Measurements from ENCODE around the gene TTC6.

TTC6 gene

DNA sequence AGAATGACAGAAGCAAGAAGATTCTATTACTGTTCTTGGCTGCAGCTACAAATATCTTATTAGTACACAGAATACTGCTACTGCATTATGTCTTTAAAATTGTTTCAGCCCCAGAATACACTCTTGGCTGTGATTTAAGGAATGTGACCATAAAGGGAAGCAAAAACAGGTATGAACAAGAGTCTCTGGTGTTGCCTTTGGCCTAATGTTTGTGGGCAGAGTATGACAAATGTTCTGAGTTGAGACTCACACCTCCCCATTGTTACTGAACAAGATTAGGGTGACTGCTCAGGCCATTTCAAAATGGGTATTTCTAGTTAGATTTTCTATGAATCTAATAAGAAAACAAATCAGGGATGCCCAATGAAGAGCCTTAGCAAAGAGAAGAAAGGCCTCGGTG is 28.5 kb downstream of the TTC6 start:
- no peak for DNase-seq (ENCODE audit: low spot score)

DNA sequence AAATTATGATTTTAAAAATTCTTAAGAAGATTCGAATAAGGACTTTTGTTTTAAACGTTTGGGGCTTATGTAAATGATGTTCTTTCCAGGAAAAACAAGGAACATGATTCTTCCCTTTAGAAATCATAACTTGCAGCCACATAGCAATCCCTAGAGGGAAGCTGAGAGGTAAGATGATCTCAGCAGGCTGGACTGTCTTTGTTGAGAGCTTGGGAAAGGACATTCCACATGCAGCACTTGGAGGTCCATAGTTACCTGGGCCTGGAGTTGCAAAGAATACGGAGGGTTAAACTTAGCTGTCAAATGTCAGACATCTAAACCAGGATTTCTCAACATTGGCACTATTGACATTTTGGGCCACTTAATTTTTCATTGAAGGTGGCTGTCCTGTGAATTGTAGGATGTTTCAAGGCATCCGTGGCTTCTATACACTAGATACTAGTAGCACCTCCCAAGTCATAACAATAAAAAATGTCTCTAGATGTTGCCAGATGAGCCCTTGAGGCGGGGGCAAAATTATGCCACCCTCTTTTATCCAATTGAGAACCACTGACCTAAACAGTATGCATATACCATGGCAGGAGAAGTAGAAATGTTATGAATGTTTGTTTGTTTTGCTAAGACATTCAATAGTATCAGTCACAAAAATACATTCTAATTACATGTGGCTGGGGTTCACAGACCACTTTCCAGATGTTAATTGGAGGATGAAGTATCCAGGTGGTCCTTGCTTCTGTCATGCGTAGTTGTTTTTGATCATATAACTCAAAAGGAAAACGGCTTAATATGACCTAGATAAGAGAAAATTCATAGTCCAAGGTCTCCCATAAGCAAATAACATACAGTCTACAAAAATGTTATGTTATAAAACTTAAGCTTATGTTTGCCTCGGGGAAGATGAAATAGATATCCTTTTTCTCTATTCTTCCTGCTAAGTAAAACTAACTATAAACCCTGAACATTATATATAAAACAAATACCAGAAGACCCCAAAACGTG is 30.5 kb downstream of the TTC6 start:
- DNase-seq (ENCODE audit: low spot score): no peak

DNA sequence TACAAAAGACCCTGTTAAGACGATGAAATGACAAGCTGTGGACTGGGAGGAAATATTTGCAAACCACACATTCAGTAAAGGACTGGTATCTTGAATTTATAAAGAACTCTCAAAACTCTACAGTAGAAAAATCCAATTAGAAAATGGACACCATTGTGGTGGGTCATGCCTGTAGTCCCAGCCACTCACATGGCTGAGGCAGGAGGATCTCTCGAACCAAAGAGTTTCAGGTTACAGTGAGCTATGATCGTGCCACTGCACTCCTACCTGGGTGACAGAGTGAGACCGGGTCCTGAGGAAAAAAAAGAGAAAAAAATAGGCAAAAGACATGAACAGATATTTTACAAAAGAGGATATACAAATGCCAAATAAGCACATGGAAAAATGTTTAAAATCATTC is 41.9 kb downstream of the TTC6 start:
- no peak for DNase-seq (ENCODE audit: low spot score)

DNA sequence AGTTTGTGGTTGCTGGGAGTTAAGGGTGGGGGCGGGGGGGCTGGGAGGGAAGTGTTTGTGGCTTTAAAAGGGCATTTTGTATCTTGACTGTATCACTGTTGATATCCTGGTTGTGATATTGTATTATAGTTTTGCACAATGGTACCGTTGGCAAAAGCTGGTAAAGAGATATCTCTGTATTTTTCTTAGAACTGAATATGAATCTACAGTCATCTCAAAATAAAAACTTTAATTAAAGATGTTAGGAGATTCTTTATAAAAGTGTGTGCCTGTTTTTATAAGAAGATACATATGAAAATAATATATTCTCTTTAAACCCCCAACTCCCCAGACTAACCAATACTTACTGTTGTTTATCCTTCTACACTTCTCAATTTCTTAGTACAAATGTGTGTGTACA is 43.2 kb downstream of the TTC6 start:
- DNase-seq (ENCODE audit: low spot score): no peak

DNA sequence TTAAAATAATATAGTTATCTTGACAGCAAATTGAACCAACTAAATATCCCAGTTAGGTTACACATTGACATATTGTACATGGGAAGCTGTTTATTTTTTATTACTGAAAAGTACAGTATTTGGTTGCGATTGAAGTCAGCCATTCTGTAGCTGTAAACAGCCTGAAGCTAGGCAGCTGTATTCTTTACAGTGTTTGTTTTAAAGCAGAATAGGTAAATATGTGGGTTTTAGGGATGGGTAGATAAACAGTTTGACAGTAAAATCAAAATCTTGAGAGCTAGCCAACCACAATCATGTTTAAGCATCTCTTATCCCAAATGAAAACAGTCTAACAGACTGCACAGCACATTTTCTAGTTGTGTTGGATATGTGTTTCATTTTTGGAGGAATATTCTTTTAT is 45.7 kb downstream of the TTC6 start:
- no peak for DNase-seq (ENCODE audit: low spot score)

DNA sequence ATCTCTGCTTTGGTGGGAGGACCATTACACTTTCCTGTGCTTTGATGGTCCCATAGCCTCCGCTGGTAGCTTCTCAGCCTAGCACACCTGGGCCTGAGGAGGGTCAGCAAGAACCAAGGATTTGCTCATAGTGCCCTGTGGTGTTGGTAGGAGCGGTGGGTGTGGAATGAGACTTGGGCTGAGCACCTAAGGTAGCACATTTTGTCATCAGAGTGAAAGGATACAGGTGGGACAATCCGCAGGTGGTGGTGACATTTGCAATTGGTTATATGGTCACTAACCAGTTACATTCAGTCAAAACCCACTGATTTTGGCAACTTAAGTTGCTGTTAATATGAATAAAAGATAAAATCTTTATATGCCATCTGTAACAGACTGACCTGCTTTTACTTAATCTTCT is 46.7 kb downstream of the TTC6 start:
- DNase-seq (ENCODE audit: low spot score): no peak

DNA sequence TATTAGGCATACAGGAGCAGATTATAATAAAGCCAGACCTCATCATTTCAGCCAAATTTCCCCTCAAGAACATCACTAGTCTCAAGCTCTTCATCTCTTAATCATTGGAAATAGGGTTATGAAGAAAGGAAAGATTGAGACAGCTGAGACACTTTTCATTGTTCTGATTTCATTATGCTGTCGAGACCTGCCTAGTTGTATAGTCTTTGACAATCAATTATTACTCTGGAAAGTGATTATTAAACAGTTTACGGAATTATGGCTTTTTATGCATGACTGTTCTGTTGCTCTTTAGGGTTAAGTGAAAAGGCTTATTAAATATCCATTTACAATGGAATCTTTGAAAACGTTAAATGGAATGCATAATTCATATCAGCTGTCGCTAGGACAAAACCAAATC is 48.3 kb downstream of the TTC6 start:
- no peak for DNase-seq (ENCODE audit: low spot score)
